DMS79 (cell line): ENCODE data around the gene HOXB9.

Source experiments
- DNase-seq: peaks from one replicate; lab custom pipeline; 2025; lab: John Stamatoyannopoulos, UW

The HOXB9 gene

DNA sequence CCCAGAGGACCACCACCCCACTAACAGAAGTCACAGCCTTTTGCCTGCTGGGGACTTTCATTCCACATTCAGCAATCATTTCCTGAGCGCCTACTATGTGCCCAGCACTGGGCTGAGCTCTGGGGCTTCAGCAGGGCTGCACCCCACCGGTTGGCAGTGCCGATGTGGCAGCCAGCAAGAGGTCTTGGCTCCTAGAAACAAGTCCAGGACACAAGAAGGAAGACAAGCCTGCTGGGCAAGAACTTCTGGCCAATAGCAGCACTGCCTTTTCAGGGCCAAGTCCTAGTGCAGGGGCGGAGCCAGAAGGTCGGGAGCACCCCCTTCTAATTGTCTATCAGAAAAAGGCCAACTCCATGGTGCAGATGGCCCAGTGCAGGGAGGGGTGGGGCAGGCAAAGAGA is 13.0 kb upstream of the HOXB9 start:
- DNase-seq = no peak

DNA sequence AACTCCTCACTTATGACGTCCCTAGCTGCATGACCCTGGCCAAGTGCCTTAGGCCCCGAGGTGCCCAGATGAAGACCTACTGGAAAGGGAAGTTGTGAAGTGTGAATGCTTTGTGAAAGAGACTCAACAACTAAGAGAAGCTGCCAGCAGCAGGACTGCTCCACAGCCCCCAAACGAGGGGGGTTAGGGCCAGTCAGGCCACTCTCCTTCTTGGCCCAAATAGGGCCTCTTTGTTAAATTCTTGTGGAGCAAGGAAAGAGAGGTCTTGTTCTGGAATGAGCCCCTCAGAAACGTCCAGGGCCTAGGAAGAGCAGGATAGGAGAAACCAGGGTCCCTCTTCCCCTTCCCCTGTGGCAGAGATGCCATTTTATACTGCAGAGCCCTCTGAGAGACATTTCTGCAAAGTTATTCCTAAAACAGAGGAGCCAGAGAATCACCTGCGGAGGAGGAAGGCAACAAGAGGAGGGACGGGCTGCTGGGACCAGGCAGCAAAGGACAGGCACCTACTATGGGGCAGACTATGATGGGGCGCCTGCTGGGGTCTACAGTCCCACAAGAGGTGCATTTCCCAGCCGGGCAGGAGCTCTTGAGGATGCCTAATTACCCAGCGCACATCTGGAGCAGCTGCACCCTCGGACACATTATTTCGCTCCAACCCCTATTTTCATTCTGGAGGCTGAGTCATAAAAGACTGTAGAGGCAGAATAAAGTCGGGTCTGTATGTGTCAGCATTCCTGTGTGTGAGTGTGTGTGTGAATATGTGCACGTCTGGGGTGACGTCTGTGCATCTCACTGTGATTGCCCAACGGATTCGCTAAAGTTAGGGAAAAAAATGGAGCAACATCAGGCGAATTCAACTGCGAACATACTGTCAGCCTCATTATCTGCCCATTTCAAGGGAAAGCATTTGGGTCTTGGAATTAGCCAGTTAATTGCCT is 11.4 kb upstream of the HOXB9 start:
- no peak for DNase-seq

GRCh38 chr17:48636177-48637018 is 10.2 kb upstream of the HOXB9 start:
- no peak for DNase-seq

DNA sequence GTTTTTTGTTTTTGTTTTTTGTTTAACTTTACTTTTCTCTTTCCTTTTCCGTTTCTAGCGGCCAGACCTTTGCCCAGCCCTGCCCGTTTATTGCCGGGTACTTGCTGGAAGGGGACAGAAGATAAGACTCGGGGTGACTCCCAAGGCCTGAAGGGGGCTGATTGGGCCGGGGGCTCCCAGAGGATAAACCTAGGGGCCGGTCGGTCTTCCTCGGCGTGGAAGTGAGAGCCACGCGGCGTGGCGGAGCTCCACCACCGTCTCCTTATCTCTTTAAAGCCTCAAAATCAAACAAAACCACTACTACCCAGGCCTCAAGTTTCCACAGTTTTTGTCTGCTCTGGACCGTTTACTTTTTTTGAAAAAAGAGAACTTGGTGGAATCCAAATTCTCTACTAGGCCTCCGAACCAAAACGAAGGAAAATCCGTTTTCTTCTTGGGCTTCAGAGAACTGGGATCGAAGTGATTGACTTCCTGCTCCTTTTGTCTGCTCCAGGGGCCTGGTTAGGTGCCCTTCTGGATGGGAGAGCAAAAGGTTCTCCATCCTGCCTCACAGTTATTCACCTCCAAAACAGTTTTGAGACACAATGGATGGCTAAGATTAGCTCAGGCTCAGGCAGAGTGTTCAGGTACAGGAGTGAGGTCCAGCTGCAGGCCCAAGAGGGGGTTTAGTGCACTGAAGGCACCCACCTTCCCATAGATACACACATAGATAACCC is 8.5 kb upstream of the HOXB9 start:
- no peak for DNase-seq

- no peak for DNase-seq
These were observed 7.1 kb upstream of the HOXB9 start for GRCh38 chr17:48633266-48633677.

GRCh38 chr17:48632579-48633265 is 6.6 kb upstream of the HOXB9 start:
- no peak for DNase-seq

DNA sequence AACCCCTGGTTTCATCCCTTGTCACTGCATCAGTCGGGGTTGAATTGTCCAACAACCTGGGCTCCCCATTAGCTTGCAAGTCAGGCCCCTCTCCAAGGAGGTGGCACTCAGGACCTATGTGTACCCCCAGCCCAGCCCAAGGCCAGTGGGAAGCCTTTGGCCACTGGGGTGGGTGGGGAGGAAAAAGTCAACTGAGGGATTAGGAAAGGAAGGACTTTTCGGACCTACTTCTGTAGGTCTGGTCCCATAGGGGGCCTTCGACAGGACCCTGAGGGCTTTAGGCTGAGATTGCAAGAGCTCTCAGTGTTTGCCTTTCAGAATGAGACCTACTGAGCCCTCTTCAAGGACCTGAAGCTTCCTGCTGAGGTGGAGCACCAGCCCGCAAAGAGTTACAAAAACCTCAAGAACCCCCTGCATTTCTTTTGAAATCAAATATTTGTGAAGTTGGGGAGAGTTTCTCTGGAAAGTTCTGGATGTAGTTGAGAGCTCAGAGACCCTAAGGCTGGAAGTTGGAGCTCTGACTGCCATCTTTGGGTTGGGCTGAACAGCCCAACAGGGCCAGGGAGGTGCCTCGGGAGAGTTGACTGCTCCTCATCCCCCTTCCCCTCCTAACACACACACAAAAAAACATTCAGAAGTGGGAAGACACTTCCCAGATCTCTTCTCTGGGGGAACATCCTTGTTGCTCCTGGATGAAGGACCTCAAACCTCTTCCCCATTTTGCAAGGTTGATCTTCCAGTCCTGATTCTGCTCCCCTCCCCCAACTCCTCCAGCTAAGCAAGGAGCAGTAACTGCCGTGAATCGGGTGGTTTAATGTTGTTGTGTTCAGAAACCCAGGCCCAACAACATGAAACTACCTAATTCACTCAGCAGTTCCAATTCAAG is 5.8 kb upstream of the HOXB9 start:
- DNase-seq = no peak

- no peak for DNase-seq
These were observed 5.0 kb upstream of the HOXB9 start for GRCh38 chr17:48630925-48631692.

DNA sequence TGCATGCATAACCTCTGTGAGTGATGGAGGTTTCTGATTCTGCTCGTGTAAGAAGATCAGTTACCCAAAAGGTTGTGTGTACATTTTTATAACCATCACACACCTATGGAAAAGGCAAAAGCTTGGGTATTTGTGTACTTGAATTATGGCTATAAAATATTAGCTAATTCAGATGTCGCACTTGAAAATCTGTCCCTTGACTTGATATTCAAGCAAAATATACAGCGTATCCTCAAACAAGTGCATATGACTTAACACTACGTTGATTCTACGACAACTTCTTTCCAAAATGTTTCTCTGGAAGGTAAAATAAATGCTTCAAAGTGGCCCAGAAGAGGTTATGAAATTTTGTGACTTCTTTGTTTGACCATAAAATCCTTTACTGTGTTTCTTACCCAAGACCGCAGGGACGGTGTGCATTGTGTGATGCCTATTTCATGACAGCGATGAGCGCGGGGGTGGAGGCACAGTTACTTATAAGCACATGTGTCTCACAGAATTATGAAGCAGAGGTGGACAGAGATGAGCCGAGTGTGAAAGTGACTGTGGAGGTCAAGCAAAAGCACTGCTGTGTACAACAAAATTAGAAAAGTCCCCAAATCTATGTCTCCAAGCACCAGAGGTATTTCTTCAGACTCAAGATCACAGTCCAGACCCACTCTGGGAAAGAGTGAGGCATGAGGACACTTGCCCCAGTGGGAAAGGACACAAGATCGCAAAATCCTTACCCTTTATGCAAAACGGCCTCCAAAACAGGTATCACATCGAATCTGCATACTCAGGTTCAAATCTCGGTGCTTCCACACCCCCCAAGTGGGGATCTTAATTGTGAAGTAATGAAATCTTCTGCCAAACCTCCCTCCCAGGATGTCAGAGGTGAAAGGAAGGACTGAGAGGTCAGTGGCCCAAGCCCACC is 4.1 kb upstream of the HOXB9 start:
- no peak for DNase-seq

DNA sequence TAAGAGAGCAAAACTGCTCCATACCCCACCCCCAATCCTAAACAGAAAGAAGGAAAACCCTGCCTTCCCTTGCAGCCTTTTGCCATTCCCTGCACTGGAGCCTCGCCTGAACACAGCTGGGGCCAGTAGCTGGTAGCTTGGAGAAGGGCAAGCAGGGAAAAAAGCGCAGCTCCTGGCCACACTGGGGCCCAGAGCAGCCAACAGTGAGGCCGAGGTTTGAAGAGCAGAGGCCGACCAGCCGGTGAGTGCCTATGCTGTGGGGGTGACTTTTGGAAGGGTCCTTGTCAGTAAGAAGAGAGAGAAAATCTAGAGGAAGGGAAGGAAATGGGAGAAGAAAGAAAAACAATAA is 3.2 kb upstream of the HOXB9 start:
- no peak for DNase-seq

- DNase-seq = no peak
These were observed 2.7 kb upstream of the HOXB9 start for GRCh38 chr17:48628649-48629410.

DNA sequence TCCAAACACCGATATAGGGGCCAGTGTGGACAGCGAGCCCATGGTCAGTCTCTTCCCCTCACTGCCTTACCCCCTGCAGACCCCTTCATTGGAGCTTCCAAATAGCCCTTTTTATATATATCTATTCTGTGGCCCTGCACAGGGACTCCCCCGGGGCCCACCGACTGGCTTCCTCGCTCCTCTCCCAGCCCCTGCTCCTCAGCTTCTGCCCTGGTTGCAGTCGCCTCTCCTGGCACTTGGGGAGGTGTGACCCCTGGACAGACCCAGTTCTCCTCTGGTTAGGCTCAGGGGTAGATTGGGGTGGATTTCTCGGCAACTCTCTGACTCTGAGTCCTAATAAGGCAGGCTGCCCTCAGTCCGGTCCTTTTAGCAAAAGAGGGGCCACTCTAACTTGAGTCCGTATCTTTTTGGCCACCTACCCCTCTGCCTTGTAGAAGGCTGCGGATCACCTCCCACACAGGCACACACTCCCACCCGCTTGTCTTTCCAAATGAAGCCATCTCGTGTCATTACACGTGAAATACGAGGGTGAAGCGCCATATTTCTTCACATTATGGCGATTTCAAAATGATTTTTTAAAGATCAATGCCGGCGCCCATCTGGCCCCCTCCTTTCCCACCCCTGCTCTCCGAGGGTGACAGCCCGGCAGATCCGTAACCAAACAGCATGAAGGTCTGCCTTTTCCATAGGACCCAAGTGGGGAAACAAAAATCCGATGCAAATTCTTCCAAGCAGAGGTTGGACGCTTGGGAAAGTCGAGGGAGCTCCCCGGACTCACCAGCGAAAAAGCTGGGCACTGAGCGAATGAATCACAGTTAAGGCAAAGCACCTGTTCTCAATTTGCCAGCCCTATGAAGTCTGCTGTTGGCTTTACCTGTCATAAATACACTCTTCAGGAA is 1.7 kb upstream of the HOXB9 start:
- DNase-seq = no peak

- no peak for DNase-seq
These were observed 1.0 kb upstream of the HOXB9 start for GRCh38 chr17:48627118-48627597.

- no peak for DNase-seq
These were observed 488 bp downstream of the HOXB9 start for GRCh38 chr17:48625495-48626244.

DNA sequence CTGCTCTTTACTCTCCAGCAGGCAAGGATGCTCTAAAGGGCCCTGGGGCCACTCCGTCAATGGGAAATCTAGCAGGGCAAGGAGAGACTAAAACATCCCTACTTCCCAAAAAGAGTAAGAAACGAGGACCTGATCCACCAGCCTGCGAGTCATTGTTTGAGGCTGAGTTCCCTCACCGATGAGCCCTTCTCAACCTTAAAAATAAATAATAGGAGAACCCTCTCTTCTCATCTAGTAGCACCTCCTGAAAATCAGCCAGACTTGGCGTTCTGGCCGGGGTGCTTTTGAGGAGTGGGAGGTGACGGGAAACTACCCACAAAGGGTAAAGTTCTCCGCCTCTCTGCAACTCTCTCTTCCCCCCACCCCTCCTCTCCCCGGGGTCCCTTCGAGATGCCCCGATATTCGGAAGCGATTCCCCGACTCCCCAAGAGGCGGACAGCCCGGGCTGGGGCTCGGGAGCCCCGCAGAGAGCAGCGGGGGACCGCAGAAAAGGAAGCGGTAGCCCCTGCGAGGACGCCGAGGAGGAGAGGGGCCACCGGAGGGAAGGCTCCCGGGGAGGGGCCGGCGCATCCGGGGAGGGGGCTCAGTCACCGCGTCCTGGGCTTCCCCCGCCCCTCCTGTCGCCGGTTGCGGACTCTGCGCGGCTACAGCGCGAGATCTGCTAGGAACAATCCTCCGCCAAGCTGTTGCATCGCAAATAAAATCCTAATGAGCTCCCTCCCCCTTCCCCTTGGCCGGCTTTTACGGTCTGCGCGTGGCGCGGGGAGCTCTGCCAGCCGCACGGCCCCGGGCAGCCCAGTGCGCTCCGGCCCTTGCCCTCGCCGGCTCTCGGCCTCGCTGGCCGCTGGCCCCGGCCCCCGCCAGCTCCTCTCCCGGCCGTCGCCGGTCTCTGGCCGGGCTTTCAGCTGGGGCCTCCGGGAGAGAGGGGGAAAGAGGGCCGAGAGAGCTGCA is 1.3 kb downstream of the HOXB9 start:
- peak; percentile 13 for DNase-seq
